Measurements from ENCODE around the gene DRAM2. TPM values are rescaled to one million over a fixed set of nuclear protein-coding genes. Genes with fewer than 3 reads are reported as not detected.
A peak's percentile ranks its signal among the peaks of the same experiment; 100 is the strongest.

DRAM2 gene
- total RNA-seq, 1 donor from 2014 or later, result 42.6 TPM

DNA sequence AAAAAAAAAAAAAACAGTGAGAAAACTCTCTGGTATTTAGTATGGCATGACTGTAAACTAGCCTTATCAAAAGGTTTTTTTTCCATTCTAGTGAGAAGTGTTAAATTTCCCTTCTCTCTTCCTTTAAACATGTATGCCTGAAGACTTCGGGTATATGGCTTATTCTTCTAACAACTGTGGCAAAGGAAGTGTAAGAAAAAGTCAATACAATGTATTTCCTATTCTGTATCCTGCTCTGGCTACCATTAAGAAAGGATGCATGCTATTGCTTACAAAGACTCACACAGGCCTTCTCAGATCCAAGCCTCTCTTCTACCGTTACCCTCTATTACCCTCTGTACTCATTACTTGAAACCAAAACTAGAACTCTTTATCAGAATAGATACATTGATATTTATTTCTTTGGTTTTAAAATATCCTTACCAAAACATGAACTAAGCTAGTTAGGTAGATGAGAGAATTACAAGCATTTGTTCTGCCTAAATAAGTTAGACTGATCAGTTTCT, 8.5 kb upstream of the DRAM2 start:
- Mint-ChIP-seq H3K36me3 (peaks cover 46% of the 10 kb centered on the region), H3K27me3 (no peaks in the 10 kb centered on the region), H3K27ac (no peak overlapping the region), H3K4me3 (no peak overlapping the region), H3K4me1 (ENCODE audit: unreplicated experiment) (peaks cover 6% of the 10 kb centered on the region), H3K9me3 (no peaks in the 10 kb centered on the region)
- TF ChIP-seq, protein P1, sequence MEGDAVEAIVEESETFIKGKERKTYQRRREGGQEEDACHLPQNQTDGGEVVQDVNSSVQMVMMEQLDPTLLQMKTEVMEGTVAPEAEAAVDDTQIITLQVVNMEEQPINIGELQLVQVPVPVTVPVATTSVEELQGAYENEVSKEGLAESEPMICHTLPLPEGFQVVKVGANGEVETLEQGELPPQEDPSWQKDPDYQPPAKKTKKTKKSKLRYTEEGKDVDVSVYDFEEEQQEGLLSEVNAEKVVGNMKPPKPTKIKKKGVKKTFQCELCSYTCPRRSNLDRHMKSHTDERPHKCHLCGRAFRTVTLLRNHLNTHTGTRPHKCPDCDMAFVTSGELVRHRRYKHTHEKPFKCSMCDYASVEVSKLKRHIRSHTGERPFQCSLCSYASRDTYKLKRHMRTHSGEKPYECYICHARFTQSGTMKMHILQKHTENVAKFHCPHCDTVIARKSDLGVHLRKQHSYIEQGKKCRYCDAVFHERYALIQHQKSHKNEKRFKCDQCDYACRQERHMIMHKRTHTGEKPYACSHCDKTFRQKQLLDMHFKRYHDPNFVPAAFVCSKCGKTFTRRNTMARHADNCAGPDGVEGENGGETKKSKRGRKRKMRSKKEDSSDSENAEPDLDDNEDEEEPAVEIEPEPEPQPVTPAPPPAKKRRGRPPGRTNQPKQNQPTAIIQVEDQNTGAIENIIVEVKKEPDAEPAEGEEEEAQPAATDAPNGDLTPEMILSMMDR (conservative IDR thresholded peaks at IDR 0.05), result no peak
- DNase-seq (ENCODE audit: extremely low spot score, unreplicated experiment), result no peak

DNA sequence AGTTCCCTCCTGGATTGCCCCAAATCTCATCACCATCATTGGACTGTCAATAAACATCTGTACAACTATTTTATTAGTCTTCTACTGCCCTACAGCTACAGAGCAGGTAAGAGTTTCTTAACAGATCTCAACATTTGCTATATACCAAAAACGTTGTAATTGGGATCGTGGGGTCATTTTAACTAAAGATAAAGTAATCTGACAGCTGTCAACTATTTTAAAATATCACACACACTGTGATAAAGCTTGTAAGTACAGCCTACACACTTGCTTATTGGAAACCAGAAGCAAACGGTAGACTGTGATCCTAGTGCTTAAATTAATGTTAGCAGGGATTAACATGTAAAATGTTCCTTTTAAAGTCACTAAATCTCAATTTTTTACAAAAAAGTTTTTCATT, 8.1 kb upstream of the DRAM2 start:
- no peak for DNase-seq (ENCODE audit: extremely low spot score, unreplicated experiment)
- no peak overlapping the region for H3K27ac Mint-ChIP-seq
- peaks cover 41% of the 10 kb centered on the region for H3K36me3 Mint-ChIP-seq
- no peaks in the 10 kb centered on the region for H3K9me3 Mint-ChIP-seq
- no peak overlapping the region for H3K4me3 Mint-ChIP-seq
- TF ChIP-seq, protein P1 (conservative IDR thresholded peaks at IDR 0.05), result no peak
- peaks cover 9% of the 10 kb centered on the region for H3K4me1 Mint-ChIP-seq (ENCODE audit: unreplicated experiment)
- no peaks in the 10 kb centered on the region for H3K27me3 Mint-ChIP-seq

DNA sequence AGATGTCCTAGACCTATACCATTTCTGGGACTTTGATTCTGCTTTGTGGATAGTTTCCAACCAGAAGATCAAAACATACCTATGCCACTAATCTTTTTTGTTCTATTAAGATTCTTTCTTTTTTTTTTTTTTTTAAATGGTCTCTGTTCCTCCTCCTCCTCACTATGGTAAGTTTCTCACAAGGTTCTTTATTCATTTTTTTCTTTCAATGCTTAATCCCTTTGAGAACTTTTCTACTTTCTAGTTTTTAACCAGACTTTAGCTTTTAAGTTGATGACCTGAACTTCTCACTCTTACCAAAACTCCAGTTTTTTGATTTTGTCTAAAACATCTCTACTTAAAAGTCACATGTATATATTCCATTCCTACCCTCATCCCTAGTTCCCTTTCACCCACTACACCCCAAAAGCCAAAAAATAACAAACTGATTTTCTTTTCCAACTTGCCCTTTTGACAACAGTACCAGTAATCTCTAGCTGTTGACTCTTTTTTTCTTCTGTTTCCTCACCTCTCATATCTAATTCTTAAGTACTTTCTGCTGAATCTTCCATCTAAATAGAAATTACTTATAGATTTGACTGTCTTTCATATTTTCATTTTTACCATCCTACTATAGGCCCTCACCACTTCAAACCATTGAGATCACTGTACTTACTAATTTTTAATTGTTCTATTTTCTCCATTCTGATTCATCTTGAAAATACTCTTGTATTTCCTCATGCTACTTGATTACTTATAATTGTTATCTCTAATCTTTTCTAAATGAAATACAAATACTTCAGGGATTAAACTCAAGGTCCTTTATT, 6.3 kb upstream of the DRAM2 start:
- H3K27ac Mint-ChIP-seq, result no peak overlapping the region
- no peaks in the 10 kb centered on the region for H3K9me3 Mint-ChIP-seq
- H3K27me3 Mint-ChIP-seq, result no peaks in the 10 kb centered on the region
- TF ChIP-seq, protein P1 (conservative IDR thresholded peaks at IDR 0.05), result no peak
- H3K36me3 Mint-ChIP-seq, result peaks cover 24% of the 10 kb centered on the region
- H3K4me1 Mint-ChIP-seq (ENCODE audit: unreplicated experiment), result peaks cover 16% of the 10 kb centered on the region
- H3K4me3 Mint-ChIP-seq, result no peak overlapping the region
- no peak for DNase-seq (ENCODE audit: extremely low spot score, unreplicated experiment)

DNA sequence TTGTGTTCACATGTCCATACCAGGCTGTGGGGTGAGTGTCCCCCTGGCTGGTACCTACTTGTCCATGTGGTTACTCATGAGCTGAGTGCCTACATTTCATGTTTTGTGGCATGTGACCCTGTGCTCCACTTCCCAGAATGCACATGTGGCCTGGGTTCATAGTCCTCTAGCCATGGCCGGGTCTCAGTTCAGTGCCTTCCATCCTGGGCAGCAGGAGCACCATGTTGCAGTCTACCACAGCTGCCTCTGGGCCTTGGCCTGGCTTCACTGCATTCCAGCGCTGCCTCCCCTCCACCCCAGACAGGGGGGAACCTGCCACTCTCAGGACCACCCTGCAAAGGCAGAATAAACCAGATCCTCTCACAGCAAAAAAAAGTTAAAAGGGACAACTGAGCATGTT, 5.6 kb upstream of the DRAM2 start:
- TF ChIP-seq, protein P1 (conservative IDR thresholded peaks at IDR 0.05), result no peak
- Mint-ChIP-seq H3K27ac (no peak overlapping the region), H3K4me1 (ENCODE audit: unreplicated experiment) (peaks cover 19% of the 10 kb centered on the region), H3K27me3 (no peaks in the 10 kb centered on the region), H3K4me3 (no peak overlapping the region), H3K36me3 (peaks cover 20% of the 10 kb centered on the region), H3K9me3 (no peaks in the 10 kb centered on the region)
- DNase-seq (ENCODE audit: extremely low spot score, unreplicated experiment), result no peak

DNA sequence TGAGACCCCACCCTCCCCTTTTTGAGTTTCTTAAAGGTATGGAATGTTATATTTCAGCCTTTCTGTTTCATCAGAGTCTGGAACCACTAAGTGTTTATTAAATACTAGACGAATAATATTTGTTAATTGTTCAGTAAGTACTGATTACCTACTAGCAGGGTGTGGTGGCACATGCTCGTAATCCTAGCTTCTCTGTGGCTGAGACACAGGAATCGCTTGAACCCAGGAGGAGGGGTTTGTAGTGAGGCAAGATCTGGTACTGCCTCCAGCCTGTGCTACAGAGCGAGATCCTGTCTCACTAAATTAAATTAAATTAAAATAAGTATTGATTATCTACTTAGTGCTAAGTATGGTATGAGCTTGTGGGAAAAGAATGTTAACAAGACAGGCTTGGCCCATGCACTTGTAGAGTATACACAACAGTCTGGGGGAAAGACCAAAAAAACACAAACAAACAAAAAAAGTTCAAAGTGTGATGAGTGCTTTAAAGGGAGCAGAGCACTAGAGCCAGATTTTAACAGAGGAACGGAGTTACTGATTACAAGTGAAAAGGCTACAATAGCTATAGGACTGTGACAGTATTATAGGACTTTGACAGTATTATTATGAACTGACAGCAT, 2.6 kb upstream of the DRAM2 start:
- H3K27ac Mint-ChIP-seq, result no peak overlapping the region
- no peak for DNase-seq (ENCODE audit: extremely low spot score, unreplicated experiment)
- H3K27me3 Mint-ChIP-seq, result no peaks in the 10 kb centered on the region
- TF ChIP-seq, protein P1 (conservative IDR thresholded peaks at IDR 0.05), result no peak
- peaks cover 27% of the 10 kb centered on the region for H3K4me1 Mint-ChIP-seq (ENCODE audit: unreplicated experiment)
- H3K36me3 Mint-ChIP-seq, result peaks cover 5% of the 10 kb centered on the region
- H3K4me3 Mint-ChIP-seq, result peak overlapping the region; percentile 66
- no peaks in the 10 kb centered on the region for H3K9me3 Mint-ChIP-seq
